ENCODE results near the gene EPB41L2.
"Not testable (repeated sequence)": the region's sequence is repeated elsewhere in the genome, so short reads cannot be mapped to it uniquely, and the experiment has no call there.

The EPB41L2 gene

DNA sequence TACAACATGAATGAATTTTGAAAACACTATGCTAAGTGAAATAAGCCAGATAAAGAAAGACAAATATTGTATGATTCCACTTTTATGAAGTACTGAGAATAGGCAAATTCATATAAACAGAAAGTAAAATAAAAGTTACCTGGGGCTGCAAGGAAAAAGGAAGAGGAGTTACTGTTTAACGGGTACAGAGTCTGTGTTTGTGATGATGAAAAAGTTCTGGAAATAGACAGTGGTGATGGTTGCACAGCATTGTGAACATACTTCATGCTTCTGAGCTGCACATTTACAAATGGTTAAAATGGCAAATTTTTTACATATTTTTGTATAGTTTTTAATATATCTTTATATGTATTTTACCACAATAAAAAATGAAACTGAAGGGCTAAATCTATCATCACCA lies 29.4 kb downstream of the EPB41L2 start:
- DNase-seq = no peak

DNA sequence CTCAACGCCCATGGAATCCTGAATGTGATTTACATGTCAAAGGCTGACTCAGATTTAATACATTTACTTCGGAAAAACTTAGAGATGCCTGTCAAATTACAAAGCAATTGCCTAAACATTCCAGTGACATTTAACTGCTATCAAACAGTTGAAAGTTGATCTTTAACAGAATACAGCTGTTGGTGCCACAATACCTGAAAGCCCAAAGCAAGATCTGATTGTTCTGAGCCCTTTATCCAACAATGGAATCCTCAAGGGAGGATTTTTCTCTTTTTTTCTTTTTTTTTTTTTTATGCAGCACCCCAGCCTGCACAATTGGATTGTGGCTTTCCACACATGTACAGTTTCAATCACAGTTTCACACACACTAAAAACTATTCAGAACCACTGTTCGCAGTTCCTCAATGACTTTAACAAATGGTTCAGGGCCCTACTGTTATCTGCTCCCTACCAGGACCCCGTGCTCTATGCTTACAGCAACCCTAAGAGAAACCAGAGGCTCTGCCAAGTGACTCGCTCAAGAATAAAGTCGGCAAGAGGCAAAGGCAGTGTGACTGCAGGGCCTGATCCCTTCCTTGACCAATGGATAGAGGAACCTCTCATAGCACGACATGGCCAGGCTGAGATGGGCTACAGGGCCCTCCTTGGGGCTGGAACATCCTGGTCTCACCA lies 33.3 kb downstream of the EPB41L2 start:
- DNase-seq = no peak

DNA sequence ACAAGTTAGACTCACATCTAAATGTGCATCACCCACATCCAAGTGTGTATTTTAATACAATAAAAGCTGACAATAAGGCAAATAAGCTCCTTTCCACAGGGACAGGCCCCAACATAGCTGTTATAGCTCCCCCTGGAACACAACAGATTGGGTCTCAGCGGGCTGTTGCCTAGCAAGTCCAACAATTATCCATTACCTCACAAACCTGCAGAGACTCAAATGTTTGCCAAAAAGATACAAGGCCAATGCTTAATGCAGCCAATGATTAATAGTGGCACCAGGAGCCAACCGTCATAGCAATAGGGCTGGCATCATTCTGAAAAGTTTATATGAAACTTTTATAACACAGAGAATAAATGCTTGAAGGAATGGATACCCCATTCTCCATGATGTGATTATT lies 35.7 kb downstream of the EPB41L2 start:
- no peak for DNase-seq

DNA sequence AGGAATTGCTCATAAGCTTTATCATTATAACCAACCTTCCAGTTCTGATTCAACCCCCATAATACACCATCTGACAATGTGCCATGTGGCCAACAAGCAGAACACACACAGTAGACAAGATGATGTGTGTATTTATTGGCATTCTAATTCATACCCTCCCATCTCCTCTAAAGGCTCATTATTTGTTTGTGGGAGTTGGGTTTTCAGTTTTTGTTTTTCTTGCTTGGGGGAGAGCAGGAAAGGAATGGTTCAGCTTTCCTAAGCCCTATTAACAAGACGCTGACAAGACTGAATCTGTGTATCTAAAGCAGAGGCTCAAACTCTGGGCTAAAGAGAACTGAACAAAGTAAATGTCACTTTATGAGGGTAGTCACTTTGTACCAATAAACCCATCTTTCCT lies 36.8 kb downstream of the EPB41L2 start:
- no peak for DNase-seq

DNA sequence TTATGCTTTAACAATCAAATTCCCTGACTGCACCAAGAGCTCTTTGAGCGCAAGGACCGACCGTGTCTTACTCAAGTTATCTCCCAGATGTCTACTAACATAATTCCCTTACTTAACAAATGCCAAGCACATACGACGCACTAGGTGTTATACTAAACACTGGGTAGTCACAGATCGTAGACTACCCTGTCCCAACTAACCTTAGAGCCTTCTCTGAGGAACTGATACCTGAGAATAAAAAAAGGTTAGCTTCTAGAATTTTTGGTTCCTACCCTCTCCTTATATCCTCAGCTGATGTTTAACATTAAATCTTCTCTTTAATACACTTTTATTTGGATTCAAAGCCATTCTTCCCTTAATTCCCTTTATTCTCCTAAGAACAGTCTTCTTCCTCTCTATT lies 38.5 kb downstream of the EPB41L2 start:
- no peak for DNase-seq

DNA sequence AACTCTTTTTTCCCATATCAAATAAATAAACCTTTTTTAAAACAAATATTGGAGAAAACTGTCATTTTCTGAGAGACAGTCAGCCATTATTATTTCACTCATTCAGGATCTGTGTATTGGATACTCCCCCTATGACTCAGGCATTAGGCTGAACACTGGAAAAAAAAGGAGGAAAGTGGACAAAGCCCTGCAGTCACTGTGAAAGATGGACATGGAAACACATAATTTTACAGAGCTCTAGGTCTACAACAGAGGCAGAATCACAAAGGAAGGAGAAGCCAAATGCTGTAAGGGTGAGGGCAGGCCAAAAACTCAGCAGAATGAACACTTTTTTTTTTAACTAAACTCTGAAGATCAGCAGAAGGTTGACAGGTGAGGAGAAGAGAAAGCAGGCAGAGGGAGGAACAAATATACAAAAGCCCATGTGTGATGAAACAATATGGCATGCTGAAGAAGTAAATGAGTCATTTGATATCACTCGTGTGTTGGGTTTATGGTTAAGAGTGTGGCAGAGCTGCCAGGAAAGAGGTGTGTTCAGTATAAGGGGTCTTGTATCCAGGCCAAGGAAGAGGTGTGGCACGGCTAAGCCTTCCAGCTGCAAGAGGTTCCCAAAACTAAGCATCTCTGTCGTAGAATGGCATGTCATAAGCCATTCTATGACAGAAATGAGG lies 39.1 kb downstream of the EPB41L2 start:
- no peak for DNase-seq

DNA sequence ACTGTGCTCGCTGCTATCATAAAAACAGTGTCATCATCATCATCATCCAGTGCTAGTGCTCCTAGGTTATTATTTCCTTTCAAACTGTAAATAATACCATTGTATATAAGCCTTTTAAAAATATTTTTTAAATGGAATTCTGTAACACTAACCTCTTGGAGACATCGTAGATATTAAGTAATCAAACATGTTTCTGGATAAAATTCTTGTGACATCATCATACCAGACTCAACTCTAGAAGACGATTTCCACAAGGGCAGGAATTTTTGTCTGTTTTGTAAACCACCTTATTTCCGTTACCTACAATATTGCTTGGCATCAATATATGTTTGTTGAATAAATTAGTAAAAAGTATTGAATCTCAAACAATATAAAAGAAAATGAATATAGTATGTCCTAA lies 40.4 kb downstream of the EPB41L2 start:
- no peak for DNase-seq

DNA sequence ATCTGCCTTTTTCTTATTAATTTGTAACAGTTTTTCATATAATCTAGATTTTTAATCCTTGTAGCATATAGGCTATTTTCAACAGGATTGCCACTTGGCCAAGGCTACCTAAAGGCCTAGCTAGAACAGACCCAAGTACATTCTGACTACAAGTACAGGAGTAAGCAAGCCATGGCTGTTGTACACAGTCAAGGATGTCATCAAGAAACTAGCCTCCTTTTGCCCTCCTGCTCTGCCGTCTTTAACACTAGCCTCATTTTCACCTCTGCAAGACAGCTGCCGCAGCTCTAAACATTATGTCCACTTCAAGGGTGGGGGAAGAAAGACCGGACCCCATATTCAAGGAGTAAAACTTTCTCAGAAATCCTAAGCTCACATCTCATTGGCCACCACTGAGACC lies 45.1 kb downstream of the EPB41L2 start:
- no peak for DNase-seq

DNA sequence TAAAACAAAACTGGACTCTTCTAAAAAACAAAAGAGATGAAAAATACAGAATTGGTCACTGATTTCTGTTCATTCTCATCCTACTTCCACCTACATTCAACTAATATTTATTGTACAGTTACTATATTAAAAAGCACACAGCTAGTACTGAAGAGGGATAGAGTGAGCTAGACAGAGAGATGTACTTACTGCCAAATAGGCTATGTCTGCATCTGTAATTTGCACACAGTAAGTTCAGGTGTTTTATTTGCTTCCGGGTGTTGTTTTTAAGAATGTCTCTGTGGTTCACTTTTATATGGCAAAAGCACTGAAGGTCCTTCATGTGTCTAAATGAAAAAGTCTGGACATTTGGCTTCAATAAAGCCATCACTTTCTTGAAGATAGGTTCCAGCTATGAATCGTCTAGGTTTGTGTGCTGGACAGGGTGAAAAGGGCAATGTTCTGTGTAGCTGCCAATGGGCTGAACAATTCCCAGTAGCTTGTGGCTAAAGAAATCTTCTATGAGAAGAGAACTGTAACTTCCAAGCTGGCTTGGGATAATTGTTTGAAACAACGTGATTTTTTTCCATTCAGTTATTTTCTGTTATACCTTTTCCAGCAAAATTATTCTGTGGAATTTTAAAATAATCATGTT lies 47.3 kb downstream of the EPB41L2 start:
- no peak for DNase-seq

DNA sequence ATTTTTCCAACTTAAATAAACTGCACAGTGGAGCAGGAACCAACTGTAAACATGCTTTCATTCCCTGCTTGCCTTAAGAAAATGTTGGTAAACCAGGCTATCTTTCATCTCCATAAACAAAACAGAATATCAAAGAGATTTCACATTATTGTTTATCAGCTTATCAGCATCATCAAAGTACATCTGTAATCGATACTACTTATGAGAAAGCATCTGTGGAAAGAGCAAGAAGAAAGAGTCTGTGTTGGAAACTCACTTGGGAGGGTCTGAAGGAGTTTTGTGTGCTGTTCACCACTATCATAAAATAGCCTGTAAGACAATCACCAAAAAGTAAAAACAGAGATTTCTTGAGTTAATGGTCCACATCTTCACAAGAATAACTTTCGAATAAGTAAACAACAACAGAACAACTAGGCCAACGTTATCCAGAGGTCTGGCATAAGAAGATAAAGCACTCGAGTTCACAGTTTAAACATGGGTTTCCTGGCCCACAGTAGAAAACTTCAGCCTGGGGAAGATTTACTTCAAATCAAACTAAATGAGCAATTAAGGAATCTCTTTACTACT lies 47.9 kb downstream of the EPB41L2 start:
- DNase-seq = no peak

DNA sequence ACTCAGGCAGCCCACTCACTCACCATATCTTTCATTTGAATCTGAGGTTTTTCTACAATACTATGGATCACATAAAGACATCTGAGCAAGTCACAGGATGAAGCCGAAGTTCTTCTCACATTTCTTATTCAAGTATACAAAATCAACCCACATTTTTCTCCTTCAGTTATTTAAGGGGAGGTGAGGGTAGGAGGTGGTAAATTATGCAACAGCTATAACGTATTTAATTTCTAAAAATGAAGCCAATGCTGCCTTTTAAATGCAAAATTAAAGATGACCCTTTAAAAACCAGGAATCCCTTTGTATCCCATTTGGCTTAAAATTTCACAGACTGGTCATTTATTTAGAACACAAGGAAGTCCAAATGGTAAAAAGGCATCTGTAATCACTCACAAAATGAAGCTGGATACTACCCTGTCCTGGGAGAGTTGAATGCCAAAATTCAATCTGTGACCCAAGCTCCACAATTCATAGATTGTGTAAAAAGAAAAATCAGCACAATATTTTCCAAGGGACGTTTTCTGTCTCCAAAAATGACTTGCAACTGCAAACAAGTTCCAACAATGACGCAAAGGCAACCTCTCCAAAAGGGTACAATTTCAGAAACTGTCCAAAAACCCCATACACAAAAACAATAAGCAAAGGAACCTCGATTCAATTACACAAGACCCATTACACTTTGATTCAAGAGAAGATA lies 48.8 kb downstream of the EPB41L2 start:
- DNase-seq = no peak

DNA sequence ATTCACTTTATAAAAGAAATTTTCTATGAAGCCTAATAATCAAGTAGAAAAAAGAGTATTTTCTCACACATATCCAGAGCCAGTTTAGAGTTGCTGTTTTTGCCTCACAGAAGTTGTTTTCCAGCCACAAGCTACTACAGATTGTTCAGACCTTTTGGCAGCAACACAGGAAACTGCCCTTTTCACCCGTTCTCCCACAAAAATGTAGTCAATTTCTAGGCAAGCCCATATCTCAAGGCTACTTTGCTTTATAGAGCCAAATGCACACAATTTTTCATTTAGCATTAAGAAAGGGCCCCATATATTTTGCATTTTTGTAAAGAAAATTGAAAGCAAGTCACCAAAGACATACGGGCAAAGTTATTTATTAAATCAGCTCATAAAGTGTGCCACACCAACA lies 49.5 kb downstream of the EPB41L2 start:
- DNase-seq = no peak

DNA sequence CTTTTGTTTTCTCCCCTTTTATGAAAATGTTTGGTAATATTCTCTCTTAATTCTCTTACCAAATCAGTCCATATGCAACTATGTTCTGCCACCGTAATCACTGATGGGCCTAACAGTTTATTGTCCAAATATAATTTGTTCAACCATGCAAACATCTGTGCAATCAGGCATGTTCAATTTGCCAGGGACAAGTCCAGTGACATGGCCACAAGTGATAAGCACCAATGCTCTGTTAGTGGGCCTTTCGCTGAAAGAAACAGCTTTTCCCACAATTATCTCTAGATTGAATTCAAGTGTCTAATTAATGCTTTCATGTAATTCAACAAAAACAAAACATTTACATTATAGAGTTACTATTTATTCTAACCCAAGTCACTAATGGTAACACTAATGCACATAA lies 53.3 kb downstream of the EPB41L2 start:
- DNase-seq = no peak

DNA sequence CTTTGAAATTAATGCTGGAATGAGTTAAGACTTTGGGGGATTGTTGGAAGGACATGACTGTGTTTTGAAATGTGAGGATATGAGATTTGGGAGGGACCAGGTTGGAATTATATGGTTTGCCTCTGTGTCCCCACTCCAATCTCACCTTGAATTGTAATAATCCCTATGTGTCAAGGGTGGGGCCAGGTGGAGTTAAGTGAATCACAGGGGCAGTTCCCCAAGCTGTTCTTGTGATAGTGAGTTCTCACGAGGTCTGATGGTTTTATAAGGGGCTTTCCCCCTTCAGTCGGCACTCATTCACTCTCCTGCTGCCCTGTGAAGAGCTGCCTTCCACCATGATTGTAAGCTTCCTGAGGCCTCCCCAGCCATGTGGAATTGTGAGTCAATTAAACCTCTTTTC lies 54.1 kb downstream of the EPB41L2 start:
- not testable (repeated sequence) for DNase-seq

DNA sequence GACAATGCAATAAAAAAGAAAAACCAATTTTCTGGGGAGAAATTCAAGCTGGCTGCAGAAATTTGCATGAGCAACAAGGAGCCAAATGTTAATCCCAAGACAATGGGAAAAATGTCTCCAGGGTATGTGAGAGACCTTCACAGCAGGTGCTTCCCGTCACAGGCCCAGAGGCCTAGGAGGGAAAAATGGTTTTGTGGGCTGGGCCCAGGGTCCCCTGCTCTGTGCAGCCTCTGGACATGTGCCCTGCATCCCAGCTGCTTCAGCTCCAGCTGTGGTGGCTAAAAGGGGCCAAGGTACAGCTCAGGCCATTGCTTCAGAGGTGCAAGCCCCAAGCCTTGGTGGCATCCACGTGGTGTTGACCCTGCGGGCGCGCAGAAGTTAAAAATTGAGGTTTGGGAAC lies 55.1 kb downstream of the EPB41L2 start:
- DNase-seq = not testable (repeated sequence)

DNA sequence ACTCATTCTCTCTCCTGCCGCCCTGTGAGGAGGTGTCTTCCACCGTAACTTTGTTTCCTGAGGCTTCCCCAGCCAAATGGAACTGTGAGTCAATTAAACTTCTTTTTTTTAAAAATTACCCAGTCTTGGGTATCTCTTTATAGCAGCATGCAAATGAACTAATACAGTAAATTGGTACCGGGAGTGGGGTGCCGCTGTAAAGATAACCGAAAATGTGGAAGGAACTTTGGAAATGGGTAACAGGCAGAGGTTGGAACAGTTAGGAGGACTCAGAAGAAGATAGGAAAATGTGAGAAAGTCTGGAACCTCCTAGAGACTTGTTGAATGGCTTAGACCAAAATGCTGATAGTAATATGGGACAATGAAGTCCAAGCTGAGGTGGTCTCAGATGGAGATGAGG lies 55.8 kb downstream of the EPB41L2 start:
- no peak for DNase-seq

DNA sequence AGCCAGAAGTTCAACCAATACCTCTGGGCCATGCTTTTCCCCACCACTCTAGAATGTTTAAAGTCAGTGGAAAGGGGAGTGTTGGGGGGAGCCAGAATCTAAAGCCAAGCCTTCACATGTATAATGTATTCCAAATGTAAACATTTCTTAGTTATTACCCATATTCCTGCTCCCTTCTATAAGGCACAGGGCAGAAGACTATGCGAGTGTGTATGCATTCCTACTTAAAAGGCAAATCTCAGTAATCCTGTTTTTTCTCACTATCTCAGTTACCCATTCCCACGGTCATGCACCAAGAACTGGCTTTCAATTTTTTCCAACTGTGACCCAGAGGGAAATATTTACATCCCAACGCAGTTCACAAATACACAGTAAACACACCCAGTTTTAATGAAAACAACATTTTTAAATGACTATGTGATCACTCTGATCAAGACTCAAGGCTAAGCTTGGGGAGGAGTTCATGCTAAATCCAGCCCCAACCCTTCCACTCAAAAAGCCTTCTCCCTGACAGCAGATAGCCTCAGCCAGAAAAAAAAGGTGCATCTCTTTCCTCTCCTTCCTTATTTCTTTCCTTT lies 57.5 kb downstream of the EPB41L2 start:
- no peak for DNase-seq

DNA sequence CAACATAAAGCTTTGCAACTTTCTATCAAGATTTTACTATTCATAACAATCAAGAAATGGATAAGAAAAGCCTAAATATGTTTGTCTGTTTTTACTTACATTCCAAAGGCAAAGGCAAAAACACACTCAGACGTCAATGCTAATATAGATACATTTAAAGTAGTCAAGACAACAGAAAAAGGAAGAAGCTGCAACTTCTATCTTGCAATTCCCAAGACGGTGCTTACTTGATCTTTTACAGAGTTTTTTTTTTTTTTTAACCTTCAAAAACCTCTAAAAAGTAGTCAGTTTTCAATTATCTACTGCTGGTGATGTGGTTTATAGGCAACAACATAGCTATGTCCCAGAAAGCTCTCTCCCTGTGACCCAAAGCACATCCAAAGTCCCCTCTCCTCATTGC lies 58.1 kb downstream of the EPB41L2 start:
- no peak for DNase-seq

DNA sequence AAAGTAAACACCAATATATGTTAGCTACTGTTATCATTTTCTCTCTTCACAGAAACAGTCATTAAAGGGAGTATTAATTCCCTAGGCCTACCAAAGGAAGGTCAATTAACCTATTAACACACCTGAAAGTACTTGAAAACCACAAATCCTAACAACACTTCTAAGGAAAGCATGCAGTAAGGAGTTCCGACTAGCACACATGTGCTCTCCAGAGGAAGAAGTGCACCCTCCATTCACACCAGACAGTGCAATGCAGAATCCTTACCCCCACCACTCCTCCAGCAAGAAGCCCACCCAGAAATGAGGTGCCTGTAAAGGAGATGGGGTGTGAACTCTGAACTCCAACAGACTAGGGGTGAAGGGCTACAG lies 58.7 kb downstream of the EPB41L2 start:
- no peak for DNase-seq

DNA sequence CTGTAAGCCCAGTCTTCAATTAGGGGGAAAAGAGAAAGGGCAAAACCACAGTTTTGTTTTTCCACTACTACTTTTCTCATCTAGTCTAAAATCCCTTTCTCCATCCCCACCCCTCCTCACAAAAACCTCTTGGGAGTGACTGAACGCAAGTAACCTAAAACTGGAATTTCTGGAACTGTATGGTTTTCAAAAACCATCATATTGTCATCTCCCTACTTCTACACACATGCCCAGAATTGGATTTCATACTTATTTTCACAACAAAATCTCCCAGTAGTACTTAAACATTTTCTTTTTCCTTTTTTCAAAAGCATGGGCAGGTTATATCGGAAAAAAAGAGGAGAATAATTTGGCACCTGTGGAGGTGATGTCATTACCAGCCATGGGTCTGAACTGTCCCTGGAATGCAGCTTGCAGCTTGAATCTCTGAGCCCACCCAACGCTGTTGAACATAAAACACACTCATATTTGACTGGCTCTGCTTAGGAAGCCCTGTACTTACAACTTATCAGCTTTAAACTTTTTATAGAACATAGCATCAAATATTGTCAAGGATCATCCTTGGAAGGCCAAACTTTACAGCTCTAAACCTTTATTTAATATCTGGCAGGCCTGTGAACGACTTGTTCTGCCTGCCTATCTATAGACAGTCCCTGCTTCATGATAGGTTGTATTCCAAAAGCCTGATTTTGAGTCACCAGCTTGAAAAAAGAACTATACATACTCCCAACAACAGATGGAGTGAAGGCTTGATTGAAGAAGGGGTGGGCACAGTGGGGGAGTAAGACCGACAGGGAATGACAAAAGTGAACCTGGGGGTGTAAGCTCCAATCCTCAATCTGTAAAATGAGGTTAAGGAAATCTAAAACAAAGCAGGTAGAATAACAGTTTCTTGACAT lies 59.3 kb downstream of the EPB41L2 start:
- no peak for DNase-seq

DNA sequence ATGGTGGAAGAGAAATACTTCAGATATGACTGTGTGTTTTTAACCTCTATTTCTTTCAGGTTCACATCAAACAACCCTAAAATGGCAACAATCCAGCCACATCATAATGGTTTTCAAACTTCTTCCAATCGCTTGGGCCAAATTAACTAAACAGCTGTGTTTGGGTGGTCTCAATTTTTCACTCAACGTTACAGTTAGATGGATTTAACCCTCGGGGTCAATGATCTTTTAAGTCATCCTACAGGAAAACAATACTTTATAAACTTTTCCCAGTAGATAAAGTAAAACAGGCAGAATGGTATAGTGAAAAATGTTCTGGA lies 60.4 kb downstream of the EPB41L2 start:
- no peak for DNase-seq

DNA sequence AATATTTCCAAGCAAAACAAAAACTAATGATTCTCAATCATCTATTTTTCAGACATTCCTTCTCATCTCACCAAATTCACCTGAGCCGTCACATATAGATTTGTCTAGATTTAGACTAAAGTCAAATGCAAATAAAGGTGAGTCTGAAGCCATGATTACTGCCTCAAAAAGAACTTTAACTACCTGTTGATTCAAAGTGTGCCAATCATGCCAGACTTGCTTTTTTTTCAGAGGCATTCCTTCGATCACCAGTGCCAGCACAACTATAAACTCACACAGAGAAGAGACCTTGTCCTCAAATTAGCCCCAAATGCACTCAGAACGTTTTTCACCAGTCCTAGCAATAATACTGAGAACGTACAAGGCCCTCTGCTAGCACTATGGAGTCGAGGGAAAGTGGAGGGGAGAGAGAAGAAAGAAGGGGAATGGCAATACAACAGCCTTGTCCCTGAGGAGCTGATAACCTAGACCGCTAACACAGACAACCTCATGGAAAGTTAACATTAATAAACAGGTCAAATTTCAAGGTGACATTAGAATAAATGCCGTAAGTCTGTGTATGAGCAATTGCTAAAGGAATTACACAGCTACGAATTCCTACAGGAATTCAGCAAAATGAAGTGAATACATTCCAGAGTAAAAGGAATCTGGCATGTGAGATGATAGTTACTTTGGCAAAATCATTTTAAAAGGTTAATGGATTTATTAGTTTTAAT lies 60.9 kb downstream of the EPB41L2 start:
- no peak for DNase-seq
